ENCODE measurements around the gene NT5C.

Gene NT5C

GRCh38 chr17:75152922-75153779, 21.6 kb upstream of the NT5C start:
- TF ChIP-seq YY1 (IDR thresholded peaks at IDR 0.05; ENCODE audit: insufficient read depth, insufficient read length) (peak; percentile 14), ZNF274 (IDR thresholded peaks at IDR 0.05; ENCODE audit: low read depth, low read length) (no peak)
- Histone ChIP-seq H3K4me3 (ENCODE audit: insufficient read length, low read depth) (peak overlapping the region; percentile 99), H3K9ac (ENCODE audit: insufficient read length, low read depth) (peak overlapping the region; percentile 99), H3K27me3 (ENCODE audit: insufficient read depth, insufficient read length) (no peaks in the 10 kb centered on the region), H3K9me3 (ENCODE audit: insufficient read depth, low read length) (no peaks in the 10 kb centered on the region), H3K4me1 (ENCODE audit: insufficient read depth, insufficient read length) (peaks cover 2% of the 10 kb centered on the region), H3K36me3 (ENCODE audit: insufficient read depth, insufficient read length, low read length) (peaks cover 32% of the 10 kb centered on the region)
- DNase-seq (ENCODE audit: low read depth, low spot score): no peak

GRCh38 chr17:75152523-75152921, 21.0 kb upstream of the NT5C start:
- H3K4me1 ChIP-seq (ENCODE audit: insufficient read depth, insufficient read length): peaks cover 2% of the 10 kb centered on the region
- no peak for TF ChIP-seq ZNF274 (IDR thresholded peaks at IDR 0.05; ENCODE audit: low read depth, low read length)
- no peak for TF ChIP-seq SUZ12 (IDR thresholded peaks at IDR 0.05; ENCODE audit: extremely low read depth, insufficient read depth, insufficient read length)
- no peak for TF ChIP-seq YY1 (IDR thresholded peaks at IDR 0.05; ENCODE audit: insufficient read depth, insufficient read length)
- peak overlapping the region; percentile 69 for H3K9ac ChIP-seq (ENCODE audit: insufficient read length, low read depth)
- peak overlapping the region; percentile 99 for H3K4me3 ChIP-seq (ENCODE audit: insufficient read length, low read depth)
- peaks cover 38% of the 10 kb centered on the region for H3K36me3 ChIP-seq (ENCODE audit: insufficient read depth, insufficient read length, low read length)
- DNase-seq (ENCODE audit: low read depth, low spot score): no peak
- no peaks in the 10 kb centered on the region for H3K9me3 ChIP-seq (ENCODE audit: insufficient read depth, low read length)
- no peaks in the 10 kb centered on the region for H3K27me3 ChIP-seq (ENCODE audit: insufficient read depth, insufficient read length)

GRCh38 chr17:75151930-75152329, 20.4 kb upstream of the NT5C start:
- no peaks in the 10 kb centered on the region for H3K9me3 ChIP-seq (ENCODE audit: insufficient read depth, low read length)
- H3K4me1 ChIP-seq (ENCODE audit: insufficient read depth, insufficient read length): peaks cover 2% of the 10 kb centered on the region
- TF ChIP-seq SUZ12 (IDR thresholded peaks at IDR 0.05; ENCODE audit: extremely low read depth, insufficient read depth, insufficient read length) (no peak), YY1 (IDR thresholded peaks at IDR 0.05; ENCODE audit: insufficient read depth, insufficient read length) (no peak), ZNF274 (IDR thresholded peaks at IDR 0.05; ENCODE audit: low read depth, low read length) (no peak)
- peak overlapping the region; percentile 12 for H3K4me3 ChIP-seq (ENCODE audit: insufficient read length, low read depth)
- no peak for DNase-seq (ENCODE audit: low read depth, low spot score)
- peaks cover 44% of the 10 kb centered on the region for H3K36me3 ChIP-seq (ENCODE audit: insufficient read depth, insufficient read length, low read length)
- peak overlapping the region; percentile 46 for H3K9ac ChIP-seq (ENCODE audit: insufficient read length, low read depth)
- no peaks in the 10 kb centered on the region for H3K27me3 ChIP-seq (ENCODE audit: insufficient read depth, insufficient read length)

GRCh38 chr17:75147878-75148546, 16.5 kb upstream of the NT5C start:
- TF ChIP-seq ZNF274 (IDR thresholded peaks at IDR 0.05; ENCODE audit: low read depth, low read length) (no peak), SUZ12 (IDR thresholded peaks at IDR 0.05; ENCODE audit: extremely low read depth, insufficient read depth, insufficient read length) (no peak), YY1 (IDR thresholded peaks at IDR 0.05; ENCODE audit: insufficient read depth, insufficient read length) (no peak)
- H3K9me3 ChIP-seq (ENCODE audit: insufficient read depth, low read length): no peaks in the 10 kb centered on the region
- H3K4me3 ChIP-seq (ENCODE audit: insufficient read length, low read depth): no peak overlapping the region
- no peaks in the 10 kb centered on the region for H3K4me1 ChIP-seq (ENCODE audit: insufficient read depth, insufficient read length)
- H3K9ac ChIP-seq (ENCODE audit: insufficient read length, low read depth): no peak overlapping the region
- no peaks in the 10 kb centered on the region for H3K27me3 ChIP-seq (ENCODE audit: insufficient read depth, insufficient read length)
- H3K36me3 ChIP-seq (ENCODE audit: insufficient read depth, insufficient read length, low read length): peaks cover 78% of the 10 kb centered on the region
- no peak for DNase-seq (ENCODE audit: low read depth, low spot score)

GRCh38 chr17:75146592-75146991, 15.1 kb upstream of the NT5C start:
- no peak for DNase-seq (ENCODE audit: low read depth, low spot score)
- Histone ChIP-seq H3K4me1 (ENCODE audit: insufficient read depth, insufficient read length) (no peaks in the 10 kb centered on the region), H3K27me3 (ENCODE audit: insufficient read depth, insufficient read length) (no peaks in the 10 kb centered on the region), H3K36me3 (ENCODE audit: insufficient read depth, insufficient read length, low read length) (peaks cover 77% of the 10 kb centered on the region), H3K4me3 (ENCODE audit: insufficient read length, low read depth) (no peak overlapping the region), H3K9me3 (ENCODE audit: insufficient read depth, low read length) (no peaks in the 10 kb centered on the region), H3K9ac (ENCODE audit: insufficient read length, low read depth) (no peak overlapping the region)
- TF ChIP-seq YY1 (IDR thresholded peaks at IDR 0.05; ENCODE audit: insufficient read depth, insufficient read length) (no peak), SUZ12 (IDR thresholded peaks at IDR 0.05; ENCODE audit: extremely low read depth, insufficient read depth, insufficient read length) (no peak), ZNF274 (IDR thresholded peaks at IDR 0.05; ENCODE audit: low read depth, low read length) (no peak)

- Histone ChIP-seq H3K4me1 (ENCODE audit: insufficient read depth, insufficient read length) (no peaks in the 10 kb centered on the region), H3K4me3 (ENCODE audit: insufficient read length, low read depth) (no peak overlapping the region), H3K9me3 (ENCODE audit: insufficient read depth, low read length) (no peaks in the 10 kb centered on the region), H3K36me3 (ENCODE audit: insufficient read depth, insufficient read length, low read length) (peaks cover 92% of the 10 kb centered on the region), H3K9ac (ENCODE audit: insufficient read length, low read depth) (no peak overlapping the region), H3K27me3 (ENCODE audit: insufficient read depth, insufficient read length) (no peaks in the 10 kb centered on the region)
- no peak for DNase-seq (ENCODE audit: low read depth, low spot score)
- TF ChIP-seq YY1 (IDR thresholded peaks at IDR 0.05; ENCODE audit: insufficient read depth, insufficient read length): no peak
- no peak for TF ChIP-seq ZNF274 (IDR thresholded peaks at IDR 0.05; ENCODE audit: low read depth, low read length)
- TF ChIP-seq SUZ12 (IDR thresholded peaks at IDR 0.05; ENCODE audit: extremely low read depth, insufficient read depth, insufficient read length): no peak
These were observed 13.4 kb upstream of the NT5C start for GRCh38 chr17:75144816-75145512.

Data from NT2/D1 (cell line).